ENCODE results near the gene NKAIN2. TPM values are rescaled to one million over a fixed set of nuclear protein-coding genes. Genes with fewer than 3 reads are reported as not detected.

NKAIN2 gene
- polyA plus RNA-seq, 2 donors = 0.02 TPM; not detected in 1

DNA sequence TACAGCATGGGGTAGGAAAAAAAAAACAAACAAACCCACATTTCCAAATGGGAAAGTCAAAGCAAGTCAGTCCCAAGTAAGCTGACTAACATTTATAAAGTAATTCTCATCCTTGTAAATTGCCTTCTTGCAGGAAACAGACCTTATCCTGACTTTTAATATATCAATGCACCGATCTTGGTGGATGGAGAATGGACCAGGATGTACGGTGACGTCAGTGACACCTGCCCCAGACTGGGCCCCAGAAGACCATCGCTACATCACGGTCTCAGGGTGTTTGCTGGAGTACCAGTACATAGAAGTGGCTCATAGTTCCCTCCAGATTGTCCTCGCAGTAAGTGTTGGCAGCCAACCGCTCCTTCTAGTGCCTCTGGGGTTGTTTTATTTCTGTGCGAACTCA lies 854.4 kb downstream of the NKAIN2 start:
- Histone ChIP-seq H3K4me1 (ENCODE audit: control insufficient read depth in 2 of 2, insufficient read depth in 2 of 2, low read length in 1 of 2) (no peaks in the 10 kb centered on the region), H3K27me3 (ENCODE audit: control insufficient read depth in 1 of 2, insufficient read depth in 2 of 2, low read length in 2 of 2) (no peaks in the 10 kb centered on the region)
- WGBS, 2 donors = 87 to 89% methylated on average over 8 of the region's 8 CpGs

DNA sequence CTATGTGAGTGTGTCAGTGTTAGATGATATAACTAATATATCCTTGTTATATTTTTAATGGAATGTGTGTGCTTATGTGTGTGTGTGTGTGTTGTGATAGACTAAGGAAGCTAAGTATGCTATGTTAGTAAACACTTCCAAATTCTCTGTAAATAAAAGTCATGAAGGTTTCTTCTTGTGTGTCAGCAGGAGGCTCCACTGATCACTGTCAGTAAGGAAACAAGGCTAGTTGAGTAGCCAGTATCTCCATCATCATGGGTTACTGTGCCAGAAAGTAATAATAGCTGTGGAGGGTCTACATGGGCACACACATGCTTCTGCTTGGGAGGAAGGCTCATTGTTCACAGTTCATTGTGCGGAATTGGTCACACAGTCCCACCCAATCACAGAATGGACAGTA lies 855.8 kb downstream of the NKAIN2 start:
- no peaks in the 10 kb centered on the region for H3K36me3 ChIP-seq (ENCODE audit: control insufficient read depth in 2 of 2, insufficient read depth in 2 of 2, low read length in 1 of 2)
- H3K27ac ChIP-seq (ENCODE audit: low read depth in 2 of 2, low read length in 1 of 2) = no peak overlapping the region
- H3K4me3 ChIP-seq (ENCODE audit: low read depth in 1 of 2, low read length in 2 of 2) = no peak overlapping the region
- no peaks in the 10 kb centered on the region for H3K27me3 ChIP-seq (ENCODE audit: control insufficient read depth in 1 of 2, insufficient read depth in 2 of 2, low read length in 2 of 2)
- H3K4me1 ChIP-seq (ENCODE audit: control insufficient read depth in 2 of 2, insufficient read depth in 2 of 2, low read length in 1 of 2) = no peaks in the 10 kb centered on the region
- 85 to 87% methylated on average over 1 of the region's 1 CpG for WGBS, 2 donors
- H3K9me3 ChIP-seq (ENCODE audit: control insufficient read depth in 2 of 2, insufficient read depth in 1 of 2, low read depth in 1 of 2, low read length in 1 of 2) = no peaks in the 10 kb centered on the region

More for the DNA sequence above, 854.4 kb downstream of the NKAIN2 start:
- Histone ChIP-seq H3K9me3 (ENCODE audit: control insufficient read depth in 2 of 2, insufficient read depth in 1 of 2, low read depth in 1 of 2, low read length in 1 of 2) (no peaks in the 10 kb centered on the region), H3K4me3 (ENCODE audit: low read depth in 1 of 2, low read length in 2 of 2) (no peak overlapping the region), H3K36me3 (ENCODE audit: control insufficient read depth in 2 of 2, insufficient read depth in 2 of 2, low read length in 1 of 2) (no peaks in the 10 kb centered on the region), H3K27ac (ENCODE audit: low read depth in 2 of 2, low read length in 1 of 2) (no peak overlapping the region)

DNA sequence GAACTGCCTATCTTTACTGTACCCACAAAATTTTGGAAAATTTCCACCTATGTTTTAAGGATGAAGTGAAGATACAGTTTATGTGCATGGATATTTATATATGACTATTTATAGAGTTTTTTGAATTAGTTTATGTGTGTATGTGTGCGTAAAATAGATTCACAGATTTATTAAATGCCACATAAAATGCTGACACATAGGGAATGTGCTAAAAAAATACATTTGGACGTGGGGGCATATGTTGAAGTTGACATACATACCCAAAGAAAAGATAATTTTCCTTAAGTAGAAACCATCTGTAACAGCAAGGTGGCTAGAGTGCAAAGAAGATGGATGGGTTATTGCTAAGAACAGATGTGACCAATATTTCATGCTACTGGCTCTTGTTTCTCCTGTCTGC lies 856.5 kb downstream of the NKAIN2 start:
- Histone ChIP-seq H3K36me3 (ENCODE audit: control insufficient read depth in 2 of 2, insufficient read depth in 2 of 2, low read length in 1 of 2) (no peaks in the 10 kb centered on the region), H3K27ac (ENCODE audit: low read depth in 2 of 2, low read length in 1 of 2) (no peak overlapping the region), H3K9me3 (ENCODE audit: control insufficient read depth in 2 of 2, insufficient read depth in 1 of 2, low read depth in 1 of 2, low read length in 1 of 2) (no peaks in the 10 kb centered on the region), H3K27me3 (ENCODE audit: control insufficient read depth in 1 of 2, insufficient read depth in 2 of 2, low read length in 2 of 2) (no peaks in the 10 kb centered on the region), H3K4me1 (ENCODE audit: control insufficient read depth in 2 of 2, insufficient read depth in 2 of 2, low read length in 1 of 2) (no peaks in the 10 kb centered on the region), H3K4me3 (ENCODE audit: low read depth in 1 of 2, low read length in 2 of 2) (no peak overlapping the region)
- 27 to 52% methylated on average over 2 of the region's 2 CpGs for WGBS, 2 donors

DNA sequence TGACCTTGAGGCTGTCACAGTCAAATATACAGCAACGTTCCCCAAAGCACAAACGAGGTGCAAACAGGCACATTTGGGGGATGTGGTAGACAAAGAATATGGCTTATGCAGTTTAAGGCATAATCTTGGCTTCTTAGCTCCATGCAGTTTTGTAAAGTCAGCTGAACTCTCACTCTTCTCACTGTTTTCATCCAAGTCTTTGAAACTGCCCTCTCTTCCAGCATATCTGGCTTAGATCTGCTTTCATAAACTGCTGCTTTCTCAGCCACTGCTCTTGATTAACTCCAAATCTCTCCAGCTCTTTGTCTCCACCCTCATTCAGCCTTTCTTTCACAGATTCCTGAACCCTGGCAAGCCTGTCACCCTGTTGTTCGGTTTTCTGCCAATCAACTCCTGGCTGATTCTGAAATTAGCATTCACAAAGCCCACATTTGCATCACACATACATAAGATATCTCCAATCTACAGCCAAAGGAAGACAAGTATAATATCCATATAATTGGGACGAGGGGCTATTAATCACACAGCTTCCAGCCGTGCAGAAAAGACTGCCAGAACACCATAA lies 857.5 kb downstream of the NKAIN2 start:
- Histone ChIP-seq H3K9me3 (ENCODE audit: control insufficient read depth in 2 of 2, insufficient read depth in 1 of 2, low read depth in 1 of 2, low read length in 1 of 2) (no peaks in the 10 kb centered on the region), H3K27me3 (ENCODE audit: control insufficient read depth in 1 of 2, insufficient read depth in 2 of 2, low read length in 2 of 2) (no peaks in the 10 kb centered on the region), H3K4me3 (ENCODE audit: low read depth in 1 of 2, low read length in 2 of 2) (no peak overlapping the region), H3K27ac (ENCODE audit: low read depth in 2 of 2, low read length in 1 of 2) (no peak overlapping the region), H3K4me1 (ENCODE audit: control insufficient read depth in 2 of 2, insufficient read depth in 2 of 2, low read length in 1 of 2) (no peaks in the 10 kb centered on the region), H3K36me3 (ENCODE audit: control insufficient read depth in 2 of 2, insufficient read depth in 2 of 2, low read length in 1 of 2) (no peaks in the 10 kb centered on the region)
- WGBS, 2 donors = 30 to 36% methylated on average over 5 of the region's 5 CpGs

DNA sequence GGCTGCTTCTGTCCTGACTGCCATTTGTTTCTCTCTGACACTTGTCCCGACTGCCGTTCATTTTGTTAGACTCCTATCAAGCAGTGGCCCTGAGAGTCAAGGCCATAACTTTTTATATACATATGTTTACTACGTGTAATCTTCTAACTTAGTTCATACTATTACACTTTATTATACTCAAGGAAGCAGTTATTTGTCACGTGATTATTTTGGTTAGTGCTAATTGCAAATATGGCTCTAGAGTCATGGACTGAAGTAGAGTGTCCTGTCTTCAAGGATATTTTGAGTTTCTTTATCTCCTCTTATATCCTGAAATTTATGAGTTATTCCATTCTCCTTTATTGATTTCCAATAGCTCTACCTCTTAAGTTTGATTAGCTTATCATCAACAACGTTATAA lies 864.4 kb downstream of the NKAIN2 start:
- Histone ChIP-seq H3K4me3 (ENCODE audit: low read depth in 1 of 2, low read length in 2 of 2) (no peak overlapping the region), H3K27me3 (ENCODE audit: control insufficient read depth in 1 of 2, insufficient read depth in 2 of 2, low read length in 2 of 2) (no peaks in the 10 kb centered on the region), H3K9me3 (ENCODE audit: control insufficient read depth in 2 of 2, insufficient read depth in 1 of 2, low read depth in 1 of 2, low read length in 1 of 2) (no peaks in the 10 kb centered on the region), H3K36me3 (ENCODE audit: control insufficient read depth in 2 of 2, insufficient read depth in 2 of 2, low read length in 1 of 2) (no peaks in the 10 kb centered on the region), H3K4me1 (ENCODE audit: control insufficient read depth in 2 of 2, insufficient read depth in 2 of 2, low read length in 1 of 2) (no peaks in the 10 kb centered on the region), H3K27ac (ENCODE audit: low read depth in 2 of 2, low read length in 1 of 2) (no peak overlapping the region)
- WGBS, 2 donors = 76 to 84% methylated on average over 5 of the region's 5 CpGs

DNA sequence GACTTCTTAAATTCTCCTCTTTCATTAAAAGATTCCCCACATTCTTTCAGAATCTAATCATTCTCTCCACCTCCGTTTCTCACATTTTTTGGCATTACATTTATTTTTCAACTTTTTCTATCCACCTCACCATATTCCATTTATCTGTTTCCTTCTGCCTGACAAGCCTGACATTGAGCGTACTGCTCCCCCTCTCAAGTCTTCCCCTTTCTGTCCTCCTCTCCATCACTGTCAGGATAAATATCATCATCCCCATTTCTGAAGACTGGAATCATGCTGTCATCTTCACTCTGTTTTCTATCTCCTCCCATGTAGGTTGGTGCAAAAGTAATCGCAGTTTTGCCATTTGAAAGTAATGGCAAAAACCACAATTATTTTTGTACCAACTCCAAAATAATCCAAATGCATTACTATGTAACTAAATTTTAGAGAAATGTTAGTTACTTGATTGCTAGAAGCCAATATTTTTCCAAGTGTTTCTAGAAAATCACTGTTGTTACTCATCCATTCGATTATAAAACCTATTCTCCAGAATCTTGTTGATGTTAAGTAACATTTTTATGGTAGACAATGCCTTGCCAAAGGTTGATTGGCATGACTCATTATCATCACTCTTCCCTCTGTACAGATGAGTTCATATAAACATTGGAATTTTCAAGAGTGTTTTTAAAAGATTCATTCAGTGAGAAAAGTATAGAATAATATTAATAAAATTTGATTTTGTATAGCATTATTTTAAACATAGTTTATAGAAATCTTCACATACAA lies 866.2 kb downstream of the NKAIN2 start:
- Histone ChIP-seq H3K4me1 (ENCODE audit: control insufficient read depth in 2 of 2, insufficient read depth in 2 of 2, low read length in 1 of 2) (no peaks in the 10 kb centered on the region), H3K4me3 (ENCODE audit: low read depth in 1 of 2, low read length in 2 of 2) (no peak overlapping the region), H3K36me3 (ENCODE audit: control insufficient read depth in 2 of 2, insufficient read depth in 2 of 2, low read length in 1 of 2) (no peaks in the 10 kb centered on the region), H3K27me3 (ENCODE audit: control insufficient read depth in 1 of 2, insufficient read depth in 2 of 2, low read length in 2 of 2) (no peaks in the 10 kb centered on the region), H3K27ac (ENCODE audit: low read depth in 2 of 2, low read length in 1 of 2) (no peak overlapping the region), H3K9me3 (ENCODE audit: control insufficient read depth in 2 of 2, insufficient read depth in 1 of 2, low read depth in 1 of 2, low read length in 1 of 2) (no peaks in the 10 kb centered on the region)
- 77 to 78% methylated on average over 4 of the region's 4 CpGs for WGBS, 2 donors

DNA sequence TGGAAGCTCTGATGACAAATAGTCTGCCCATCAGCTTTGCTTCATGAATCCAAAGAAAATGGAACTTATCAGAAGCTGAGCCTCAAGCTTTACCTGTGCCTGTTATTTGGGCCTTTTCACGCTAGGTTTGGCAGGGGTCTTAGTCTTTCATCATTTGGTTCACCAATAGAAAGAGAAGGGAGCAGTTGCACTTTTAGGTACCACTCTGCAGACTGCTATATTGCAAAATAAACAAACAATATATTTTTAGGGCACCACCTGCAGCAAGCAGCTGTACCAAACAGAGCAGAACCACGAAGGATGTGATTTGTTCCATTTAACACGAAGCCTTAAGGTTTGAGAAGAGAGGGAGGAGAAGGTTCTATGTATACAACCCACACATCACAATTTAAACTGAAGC lies 867.1 kb downstream of the NKAIN2 start:
- no peaks in the 10 kb centered on the region for H3K36me3 ChIP-seq (ENCODE audit: control insufficient read depth in 2 of 2, insufficient read depth in 2 of 2, low read length in 1 of 2)
- no peak overlapping the region for H3K4me3 ChIP-seq (ENCODE audit: low read depth in 1 of 2, low read length in 2 of 2)
- no peaks in the 10 kb centered on the region for H3K27me3 ChIP-seq (ENCODE audit: control insufficient read depth in 1 of 2, insufficient read depth in 2 of 2, low read length in 2 of 2)
- no peak overlapping the region for H3K27ac ChIP-seq (ENCODE audit: low read depth in 2 of 2, low read length in 1 of 2)
- no peaks in the 10 kb centered on the region for H3K9me3 ChIP-seq (ENCODE audit: control insufficient read depth in 2 of 2, insufficient read depth in 1 of 2, low read depth in 1 of 2, low read length in 1 of 2)
- H3K4me1 ChIP-seq (ENCODE audit: control insufficient read depth in 2 of 2, insufficient read depth in 2 of 2, low read length in 1 of 2) = no peaks in the 10 kb centered on the region
- whole genome bisulfite sequencing, 2 donors = 62 to 64% methylated on average over 3 of the region's 3 CpGs

DNA sequence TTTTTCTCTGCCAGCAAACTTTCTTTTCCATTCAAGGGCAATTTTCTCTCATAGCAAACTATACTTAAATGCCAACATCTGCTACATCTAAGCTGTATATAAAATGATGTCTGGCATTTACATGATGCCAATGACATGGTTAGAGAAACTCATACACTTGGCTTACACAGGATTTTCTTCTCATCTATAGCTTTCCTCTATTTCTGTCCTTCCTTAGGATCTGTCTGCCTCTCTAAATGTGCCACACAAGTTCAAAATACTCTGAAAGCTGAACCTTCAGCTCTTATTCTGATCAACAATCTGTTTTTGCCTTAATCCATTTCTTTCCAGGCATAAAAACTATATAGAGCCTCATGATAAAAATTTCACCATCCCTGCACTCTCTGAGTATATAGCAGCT lies 867.7 kb downstream of the NKAIN2 start:
- H3K36me3 ChIP-seq (ENCODE audit: control insufficient read depth in 2 of 2, insufficient read depth in 2 of 2, low read length in 1 of 2) = no peaks in the 10 kb centered on the region
- H3K27ac ChIP-seq (ENCODE audit: low read depth in 2 of 2, low read length in 1 of 2) = no peak overlapping the region
- H3K27me3 ChIP-seq (ENCODE audit: control insufficient read depth in 1 of 2, insufficient read depth in 2 of 2, low read length in 2 of 2) = no peaks in the 10 kb centered on the region
- no peaks in the 10 kb centered on the region for H3K9me3 ChIP-seq (ENCODE audit: control insufficient read depth in 2 of 2, insufficient read depth in 1 of 2, low read depth in 1 of 2, low read length in 1 of 2)
- H3K4me1 ChIP-seq (ENCODE audit: control insufficient read depth in 2 of 2, insufficient read depth in 2 of 2, low read length in 1 of 2) = no peaks in the 10 kb centered on the region
- H3K4me3 ChIP-seq (ENCODE audit: low read depth in 1 of 2, low read length in 2 of 2) = no peak overlapping the region

DNA sequence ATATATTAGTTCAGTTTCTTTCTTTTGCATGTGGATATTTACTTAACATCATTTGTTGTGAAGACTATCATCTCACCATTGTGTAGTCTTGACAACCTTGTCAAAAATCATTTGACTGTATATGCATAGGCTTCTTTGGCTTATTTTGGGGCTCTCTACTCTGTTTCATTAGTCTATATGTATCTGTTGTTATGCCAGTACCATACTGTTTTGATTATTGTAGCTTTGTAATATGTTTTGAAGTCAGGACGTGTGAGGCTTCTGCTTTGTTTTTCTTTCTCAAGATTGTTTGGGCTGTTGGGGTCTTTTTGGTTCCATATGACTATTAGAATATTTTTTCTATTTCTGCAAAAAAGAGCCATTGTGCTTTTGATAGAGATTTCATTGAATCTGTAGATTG lies 870.4 kb downstream of the NKAIN2 start:
- H3K36me3 ChIP-seq (ENCODE audit: control insufficient read depth in 2 of 2, insufficient read depth in 2 of 2, low read length in 1 of 2) = no peaks in the 10 kb centered on the region
- no peaks in the 10 kb centered on the region for H3K27me3 ChIP-seq (ENCODE audit: control insufficient read depth in 1 of 2, insufficient read depth in 2 of 2, low read length in 2 of 2)
- no peaks in the 10 kb centered on the region for H3K9me3 ChIP-seq (ENCODE audit: control insufficient read depth in 2 of 2, insufficient read depth in 1 of 2, low read depth in 1 of 2, low read length in 1 of 2)
- H3K4me1 ChIP-seq (ENCODE audit: control insufficient read depth in 2 of 2, insufficient read depth in 2 of 2, low read length in 1 of 2) = no peaks in the 10 kb centered on the region
- H3K4me3 ChIP-seq (ENCODE audit: low read depth in 1 of 2, low read length in 2 of 2) = no peak overlapping the region
- no peak overlapping the region for H3K27ac ChIP-seq (ENCODE audit: low read depth in 2 of 2, low read length in 1 of 2)
- 69 to 70% methylated on average over 1 of the region's 1 CpG for WGBS, 2 donors

DNA sequence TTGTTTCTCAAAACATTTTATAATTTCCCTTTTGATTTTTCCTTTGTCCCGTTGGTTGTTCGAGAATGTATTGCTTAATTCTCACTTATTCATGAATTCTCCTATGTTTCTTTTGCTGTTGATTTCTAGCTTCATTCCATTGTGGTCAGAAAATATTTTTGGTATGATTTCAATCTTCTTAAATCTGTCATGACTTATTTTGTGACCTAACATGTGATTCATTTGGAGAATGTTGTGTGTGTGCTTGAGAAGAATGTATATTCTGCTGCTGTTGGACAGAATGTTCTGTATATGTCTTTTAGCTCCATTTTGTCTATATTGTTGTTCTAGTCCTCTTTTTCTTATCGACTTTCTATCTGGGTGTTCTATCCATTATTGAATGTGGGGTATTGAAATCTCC lies 872.4 kb downstream of the NKAIN2 start:
- 91% methylated on average over 3 of the region's 3 CpGs for WGBS, 2 donors
- H3K4me3 ChIP-seq (ENCODE audit: low read depth in 1 of 2, low read length in 2 of 2) = no peak overlapping the region
- H3K27me3 ChIP-seq (ENCODE audit: control insufficient read depth in 1 of 2, insufficient read depth in 2 of 2, low read length in 2 of 2) = no peaks in the 10 kb centered on the region
- H3K4me1 ChIP-seq (ENCODE audit: control insufficient read depth in 2 of 2, insufficient read depth in 2 of 2, low read length in 1 of 2) = no peaks in the 10 kb centered on the region
- no peaks in the 10 kb centered on the region for H3K36me3 ChIP-seq (ENCODE audit: control insufficient read depth in 2 of 2, insufficient read depth in 2 of 2, low read length in 1 of 2)
- no peak overlapping the region for H3K27ac ChIP-seq (ENCODE audit: low read depth in 2 of 2, low read length in 1 of 2)
- no peaks in the 10 kb centered on the region for H3K9me3 ChIP-seq (ENCODE audit: control insufficient read depth in 2 of 2, insufficient read depth in 1 of 2, low read depth in 1 of 2, low read length in 1 of 2)
